Trophoblast cell (in vitro differentiated cells and primary cell): ENCODE results near the gene MUC6.

Experiments used
- DNase-seq, 2 donors: peaks; one replicate each; pipeline ENCODE4 v3.0.0-alpha.2; 2016
- H2AFZ ChIP-seq: 2 replicates; pipeline ENCODE4 v1.6.1; 2013; ENCODE audit warnings: low read length, moderate library complexity, mild to moderate bottlenecking; ENCODE audit not compliant: insufficient read depth, poor library complexity
- H2AK5ac ChIP-seq: 2 replicates; pipeline ENCODE4 v1.6.1; 2013; ENCODE audit warnings: mild to moderate bottlenecking, low read length
- H2BK120ac ChIP-seq: 2 replicates; pipeline ENCODE4 v1.6.1; 2013; ENCODE audit warnings: low read length, mild to moderate bottlenecking, moderate library complexity; ENCODE audit not compliant: insufficient read depth, poor library complexity
- H2BK12ac ChIP-seq: 2 replicates; pipeline ENCODE4 v1.6.1; 2013; ENCODE audit warnings: mild to moderate bottlenecking, low read length, moderate library complexity
- H2BK5ac ChIP-seq: 2 replicates; pipeline ENCODE4 v1.6.1; 2013; ENCODE audit warnings: low read length, low read depth, moderate library complexity, mild to moderate bottlenecking; ENCODE audit not compliant: poor library complexity
- H3K14ac ChIP-seq: 2 replicates; pipeline ENCODE4 v1.6.1; 2013; ENCODE audit warnings: mild to moderate bottlenecking, low read length
- H3K18ac ChIP-seq: 2 replicates; pipeline ENCODE4 v1.6.1; 2013; ENCODE audit warnings: mild to moderate bottlenecking, low read length
- H3K23ac ChIP-seq: 2 replicates; pipeline ENCODE4 v1.6.1; 2013; ENCODE audit warnings: low read length
- H3K27ac ChIP-seq: 2 replicates; pipeline ENCODE4 v1.5.1; 2013; ENCODE audit warnings: low read depth, mild to moderate bottlenecking, inconsistent platforms, low read length, moderate library complexity
- H3K27me3 ChIP-seq: 2 replicates; pipeline ENCODE4 v1.6.1; 2013; ENCODE audit warnings: inconsistent platforms, mild to moderate bottlenecking, low read length, moderate library complexity; ENCODE audit not compliant: insufficient read depth
- H3K36me3 ChIP-seq, 2 experiments: 1 replicate in 1 of 2; 2 replicates in 1 of 2; pipeline ENCODE4 v1.6.1; 2013; ENCODE audit warnings: low read length in 2 of 2, mild to moderate bottlenecking in 2 of 2, moderate library complexity in 1 of 2; ENCODE audit not compliant: insufficient read depth in 2 of 2, control insufficient read depth in 1 of 2
- H3K4ac ChIP-seq: 2 replicates; pipeline ENCODE4 v1.6.1; 2013; ENCODE audit warnings: low read depth, mild to moderate bottlenecking, low read length, moderate library complexity
- H3K4me1 ChIP-seq, 2 experiments: 1 replicate in 1 of 2; 2 replicates in 1 of 2; pipeline ENCODE4 v1.6.1; 2013; ENCODE audit warnings: low read length in 2 of 2, mild to moderate bottlenecking in 2 of 2, moderate library complexity in 1 of 2; ENCODE audit not compliant: insufficient read depth in 2 of 2, control insufficient read depth in 1 of 2
- H3K4me2 ChIP-seq: 2 replicates; pipeline ENCODE4 v1.6.1; 2013; ENCODE audit warnings: inconsistent platforms, mild to moderate bottlenecking, low read length, moderate library complexity
- H3K4me3 ChIP-seq: 2 replicates; pipeline ENCODE4 v1.5.1; 2013; ENCODE audit warnings: mild to moderate bottlenecking, low read depth, low read length, inconsistent platforms
- H3K79me1 ChIP-seq: one replicate; pipeline ENCODE4 v1.6.1; 2013; ENCODE audit warnings: low read length
- H3K79me2 ChIP-seq: 2 replicates; pipeline ENCODE4 v1.6.1; 2013; ENCODE audit warnings: low read length, mild to moderate bottlenecking; ENCODE audit not compliant: control insufficient read depth, insufficient read depth, poor library complexity
- H3K9ac ChIP-seq: 2 replicates; pipeline ENCODE4 v1.6.1; 2013; ENCODE audit warnings: mild to moderate bottlenecking, low read length
- H3K9me3 ChIP-seq: 2 replicates; pipeline ENCODE4 v1.6.1; 2013; ENCODE audit warnings: low read depth, mild to moderate bottlenecking, control low read depth, inconsistent platforms, low read length; ENCODE audit not compliant: insufficient read depth
- H4K12ac ChIP-seq: 2 replicates; pipeline ENCODE4 v1.6.1; 2013; ENCODE audit warnings: low read depth, mild to moderate bottlenecking, low read length, moderate library complexity
- H4K8ac ChIP-seq: 2 replicates; pipeline ENCODE4 v1.6.1; 2013; ENCODE audit warnings: low read depth, mild to moderate bottlenecking, low read length, moderate library complexity
- H4K91ac ChIP-seq: one replicate; pipeline ENCODE4 v1.6.1; 2013; ENCODE audit warnings: low read depth, mild to moderate bottlenecking, low read length, moderate library complexity
- WGBS: extraction: QIAGEN DNeasy Blood & Tissue Kit; methylation state at CpG from one replicate; pipeline ENCODE4 v1.1.7; 2013; ENCODE audit warnings: missing lambda C conversion rate; ENCODE audit not compliant: insufficient read length, insufficient coverage; ENCODE audit errors: extremely low coverage; 5-methylcytosine and 5-hydroxymethylcytosine counted together

Gene MUC6

GRCh38 chr11:997907-998306 lies 38.6 kb downstream of the MUC6 start:
- no peak overlapping the region for H2AFZ ChIP-seq
- H3K27me3 ChIP-seq: no peaks in the 10 kb centered on the region
- H3K36me3 ChIP-seq: peaks cover 69 to 73% of the 10 kb centered on the region in 2 experiments
- WGBS: no CpG with 5 or more reads among the region's 14 CpGs
- H3K4ac ChIP-seq: no peak overlapping the region
- H2BK12ac ChIP-seq: no peak overlapping the region
- H4K12ac ChIP-seq: no peak overlapping the region
- H3K9me3 ChIP-seq: peaks cover 4% of the 10 kb centered on the region
- H3K79me2 ChIP-seq: no peaks in the 10 kb centered on the region
- H4K8ac ChIP-seq: no peak overlapping the region
- no peak overlapping the region for H3K23ac ChIP-seq
- H3K27ac ChIP-seq: no peak overlapping the region
- no peak overlapping the region for H3K4me3 ChIP-seq
- H3K4me2 ChIP-seq: no peak overlapping the region
- no peak overlapping the region for H3K14ac ChIP-seq
- H3K79me1 ChIP-seq: no peaks in the 10 kb centered on the region
- H4K91ac ChIP-seq: no peak overlapping the region
- no peaks in the 10 kb centered on the region for H3K4me1 ChIP-seq
- H2BK5ac ChIP-seq: no peak overlapping the region
- H3K18ac ChIP-seq: no peak overlapping the region
- DNase-seq: no peak
- H2BK120ac ChIP-seq: no peak overlapping the region
- no peak overlapping the region for H2AK5ac ChIP-seq
- H3K9ac ChIP-seq: no peak overlapping the region

DNA sequence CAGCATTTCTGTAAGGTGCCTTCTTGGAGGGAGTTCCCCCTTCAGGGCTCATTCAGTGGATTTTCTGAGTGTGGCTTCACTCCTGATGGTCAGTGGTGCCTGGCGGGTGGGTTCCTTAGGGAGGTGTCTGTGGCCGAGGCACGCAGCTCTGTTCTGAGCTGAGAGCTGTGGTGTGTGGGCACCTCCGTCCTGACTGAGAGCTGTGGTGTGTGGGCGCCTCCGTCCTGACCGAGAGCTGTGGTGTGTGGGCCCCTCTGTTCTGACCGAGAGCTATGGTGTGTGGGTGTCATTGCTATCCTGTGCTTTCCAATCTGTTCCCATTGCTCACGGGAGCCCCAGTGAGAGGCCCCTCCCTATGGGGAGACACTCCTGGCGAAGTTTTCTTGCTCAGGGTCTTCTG lies 39.8 kb downstream of the MUC6 start:
- Histone ChIP-seq H4K12ac (no peak overlapping the region), H3K4me3 (no peak overlapping the region), H3K27me3 (no peaks in the 10 kb centered on the region), H3K14ac (no peak overlapping the region), H2BK5ac (no peak overlapping the region), H3K36me3 (peaks cover 69 to 74% of the 10 kb centered on the region in 2 experiments), H4K91ac (no peak overlapping the region), H3K9ac (no peak overlapping the region), H4K8ac (no peak overlapping the region), H3K4ac (no peak overlapping the region), H2AFZ (no peak overlapping the region), H3K27ac (no peak overlapping the region), H3K9me3 (peaks cover 4% of the 10 kb centered on the region), H3K18ac (no peak overlapping the region), H3K79me2 (no peaks in the 10 kb centered on the region), H3K79me1 (no peaks in the 10 kb centered on the region), H2AK5ac (no peak overlapping the region), H2BK12ac (no peak overlapping the region), H3K4me1 (no peaks in the 10 kb centered on the region), H3K23ac (no peak overlapping the region), H3K4me2 (no peak overlapping the region), H2BK120ac (no peak overlapping the region)
- WGBS: no CpG with 5 or more reads among the region's 10 CpGs
- DNase-seq: no peak

GRCh38 chr11:995752-996420 lies 40.6 kb downstream of the MUC6 start:
- Histone ChIP-seq H4K8ac (no peak overlapping the region), H3K9me3 (peaks cover 4% of the 10 kb centered on the region), H3K14ac (no peak overlapping the region), H3K4ac (no peak overlapping the region), H3K4me3 (no peak overlapping the region), H2BK12ac (no peak overlapping the region), H4K12ac (no peak overlapping the region), H3K4me1 (no peaks in the 10 kb centered on the region), H3K27me3 (no peaks in the 10 kb centered on the region), H3K79me2 (no peaks in the 10 kb centered on the region), H2BK5ac (no peak overlapping the region), H3K27ac (no peak overlapping the region), H3K79me1 (no peaks in the 10 kb centered on the region), H4K91ac (no peak overlapping the region), H3K36me3 (peaks cover 63 to 72% of the 10 kb centered on the region in 2 experiments), H2BK120ac (no peak overlapping the region), H3K18ac (no peak overlapping the region), H3K9ac (no peak overlapping the region), H3K23ac (no peak overlapping the region), H2AK5ac (no peak overlapping the region), H3K4me2 (no peak overlapping the region), H2AFZ (no peak overlapping the region)
- DNase-seq: no peak
- WGBS: no CpG with 5 or more reads among the region's 22 CpGs

DNA sequence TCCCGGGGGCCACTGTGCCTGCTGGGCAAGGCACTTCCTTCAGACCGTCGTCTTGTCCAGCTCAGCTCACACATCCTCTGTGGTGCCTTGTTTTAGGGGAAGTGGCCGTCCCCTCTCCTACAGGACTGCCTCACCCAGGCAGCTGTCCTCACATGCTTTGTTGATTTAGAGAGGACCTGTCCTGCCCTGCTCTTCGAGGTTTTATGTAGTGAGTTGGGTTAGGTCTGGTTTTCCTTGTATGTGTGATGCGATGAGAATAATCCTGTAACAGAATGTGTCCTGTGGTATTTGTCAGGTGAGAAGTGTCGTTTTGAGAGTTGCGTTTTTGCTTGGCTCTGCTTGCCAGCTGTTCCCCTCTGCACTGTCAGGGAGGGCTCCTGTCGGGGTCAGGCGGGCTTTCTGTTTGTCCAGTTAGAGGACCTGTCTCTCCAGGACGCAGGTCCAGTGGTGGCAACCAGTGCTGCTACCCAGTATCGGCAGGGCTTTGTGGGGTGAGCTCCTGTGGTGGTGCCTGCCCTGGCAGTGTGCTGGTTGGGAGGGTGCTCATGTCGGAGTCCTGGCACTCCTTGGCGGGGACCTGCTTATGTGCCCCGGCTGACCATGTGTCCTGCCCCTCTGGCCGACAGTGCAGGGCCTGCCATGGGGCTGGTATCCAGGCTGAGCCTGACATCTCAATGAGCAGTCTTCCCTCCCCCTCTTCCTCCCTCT lies 41.3 kb downstream of the MUC6 start:
- Histone ChIP-seq H3K79me1 (no peaks in the 10 kb centered on the region), H3K18ac (no peak overlapping the region), H3K9me3 (peaks cover 1% of the 10 kb centered on the region), H3K4ac (no peak overlapping the region), H3K23ac (no peak overlapping the region), H4K12ac (no peak overlapping the region), H3K4me2 (no peak overlapping the region), H3K14ac (no peak overlapping the region), H2BK5ac (no peak overlapping the region), H3K4me3 (no peak overlapping the region), H4K8ac (no peak overlapping the region), H3K27ac (no peak overlapping the region), H3K27me3 (no peaks in the 10 kb centered on the region), H3K4me1 (no peaks in the 10 kb centered on the region), H2BK120ac (no peak overlapping the region), H4K91ac (no peak overlapping the region), H2AK5ac (no peak overlapping the region), H2AFZ (no peak overlapping the region), H3K36me3 (peaks cover 60 to 68% of the 10 kb centered on the region in 2 experiments), H2BK12ac (no peak overlapping the region), H3K79me2 (no peaks in the 10 kb centered on the region), H3K9ac (no peak overlapping the region)
- no peak for DNase-seq
- no CpG with 5 or more reads among the region's 16 CpGs for WGBS
